ENCODE measurements around the gene DUSP22. TPM values are rescaled to one million over a fixed set of nuclear protein-coding genes. Genes with fewer than 3 reads are reported as not detected.

The DUSP22 gene
- polyA plus RNA-seq, 1 of the 3 experiments (the other 2 are of a cell fraction), result 6.8 TPM

DNA sequence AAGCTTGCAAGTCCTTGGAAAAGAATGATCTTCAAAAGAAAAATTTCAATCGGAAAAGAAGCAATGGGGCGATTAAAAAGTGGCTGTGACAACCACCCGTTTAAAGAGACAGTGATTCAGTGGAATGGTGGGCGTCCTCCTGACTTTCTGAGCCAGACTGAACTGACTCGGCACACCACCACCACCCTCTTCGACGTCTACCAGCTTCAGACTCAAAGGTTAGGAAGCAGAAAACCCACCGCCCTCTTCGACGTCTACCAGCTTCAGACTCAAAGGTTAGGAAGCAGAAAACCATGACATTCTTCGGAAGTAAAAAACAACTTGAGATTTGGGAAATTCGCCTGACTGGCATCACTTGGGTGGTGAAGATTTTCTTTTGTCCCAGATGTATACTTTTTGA lies 71.0 kb downstream of the DUSP22 start:
- H3K9ac ChIP-seq, result no peak overlapping the region
- H3K36me3 ChIP-seq (replicated peaks in 1 of 2; ENCODE audit: control insufficient read depth in 1 of 2, insufficient read depth in 2 of 2, low read length in 1 of 2), result no peaks in the 10 kb centered on the region
- CTCF ChIA-PET, result no interaction called here
- POLR2A ChIA-PET, result no interaction called here
- H3K79me2 ChIP-seq (ENCODE audit: insufficient read depth), result no peaks in the 10 kb centered on the region
- no peaks in the 10 kb centered on the region for H3K4me1 ChIP-seq (ENCODE audit: control insufficient read depth in 1 of 2, insufficient read depth in 2 of 2, low read depth in 1 of 2, low read length in 1 of 2)
- WGBS (ENCODE audit: low lambda C conversion rate), result 31% methylated on average over 12 of the region's 12 CpGs
- H3K9me3 ChIP-seq, result no peaks in the 10 kb centered on the region
- no peak overlapping the region for H2AFZ ChIP-seq (ENCODE audit: low read depth)
- TF ChIP-seq FOSL2 (IDR thresholded peaks at IDR 0.05; ENCODE audit: borderline replicate concordance, low read depth), result no peak
- no peak for TF ChIP-seq CHD2 (IDR thresholded peaks at IDR 0.05; ENCODE audit: low read length, partially characterized antibody)
- no peak for TF ChIP-seq EZH2phosphoT487 (IDR thresholded peaks at IDR 0.05; ENCODE audit: borderline replicate concordance, low read depth)
- no peak for TF ChIP-seq MEF2A (IDR thresholded peaks at IDR 0.05; ENCODE audit: borderline replicate concordance, low read depth)
- TF ChIP-seq FOXJ3 (CRISPR knock-in tag; IDR thresholded peaks at IDR 0.05), result no peak
- TF ChIP-seq SMC3 (IDR thresholded peaks at IDR 0.05; ENCODE audit: low read depth, low read length), result no peak
- TF ChIP-seq, protein P1, sequence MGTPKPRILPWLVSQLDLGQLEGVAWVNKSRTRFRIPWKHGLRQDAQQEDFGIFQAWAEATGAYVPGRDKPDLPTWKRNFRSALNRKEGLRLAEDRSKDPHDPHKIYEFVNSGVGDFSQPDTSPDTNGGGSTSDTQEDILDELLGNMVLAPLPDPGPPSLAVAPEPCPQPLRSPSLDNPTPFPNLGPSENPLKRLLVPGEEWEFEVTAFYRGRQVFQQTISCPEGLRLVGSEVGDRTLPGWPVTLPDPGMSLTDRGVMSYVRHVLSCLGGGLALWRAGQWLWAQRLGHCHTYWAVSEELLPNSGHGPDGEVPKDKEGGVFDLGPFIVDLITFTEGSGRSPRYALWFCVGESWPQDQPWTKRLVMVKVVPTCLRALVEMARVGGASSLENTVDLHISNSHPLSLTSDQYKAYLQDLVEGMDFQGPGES (IDR thresholded peaks at IDR 0.05; ENCODE audit: low read depth, low read length), result no peak
- no peak for TF ChIP-seq NFIC (IDR thresholded peaks at IDR 0.05; ENCODE audit: borderline replicate concordance)
- no peak for TF ChIP-seq MAX (IDR thresholded peaks at IDR 0.05; ENCODE audit: low read depth)
- no peak overlapping the region for H3K4me2 ChIP-seq
- no peak for DNase-seq
- H3F3A ChIP-seq (replicated peaks; ENCODE audit: insufficient read depth), result no peaks in the 10 kb centered on the region
- H3K27ac ChIP-seq (ENCODE audit: low read depth in 2 of 2, low read length in 1 of 2), result no peak overlapping the region
- peaks cover 91% of the 10 kb centered on the region for H3K27me3 ChIP-seq (ENCODE audit: insufficient read depth)
- H3K4me3 ChIP-seq (ENCODE audit: low read depth in 2 of 2, low read length in 1 of 2), result no peak overlapping the region
- no peaks in the 10 kb centered on the region for H4K20me1 ChIP-seq (ENCODE audit: insufficient read depth)
- H3K9me2 ChIP-seq, result no peaks in the 10 kb centered on the region

DNA sequence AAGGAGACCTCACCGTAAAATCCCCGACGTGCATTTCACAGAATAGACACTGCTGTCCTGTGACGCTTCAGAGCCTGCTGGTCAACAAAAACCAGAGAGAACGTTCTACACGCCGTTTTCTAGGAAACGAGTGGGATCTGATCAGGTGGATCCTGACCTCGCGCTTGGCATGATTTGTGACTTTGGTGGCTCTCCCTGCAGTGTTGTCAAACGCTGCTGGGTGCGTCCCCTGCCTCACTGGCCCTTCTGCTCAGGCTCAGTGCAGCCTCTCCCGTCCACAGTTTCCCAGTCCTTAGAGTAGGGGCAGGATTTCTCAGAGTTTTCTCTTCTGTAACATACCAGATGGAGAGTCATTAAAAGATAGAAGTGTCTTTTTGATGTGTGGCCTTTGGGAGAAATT lies 71.6 kb downstream of the DUSP22 start:
- H3K36me3 ChIP-seq (replicated peaks in 1 of 2; ENCODE audit: control insufficient read depth in 1 of 2, insufficient read depth in 2 of 2, low read length in 1 of 2), result no peaks in the 10 kb centered on the region
- H3K79me2 ChIP-seq (ENCODE audit: insufficient read depth), result no peaks in the 10 kb centered on the region
- no peak for DNase-seq
- H3K27ac ChIP-seq (ENCODE audit: low read depth in 2 of 2, low read length in 1 of 2), result no peak overlapping the region
- H3K27me3 ChIP-seq (ENCODE audit: insufficient read depth), result peaks cover 97% of the 10 kb centered on the region
- no peaks in the 10 kb centered on the region for H3K9me2 ChIP-seq
- TF ChIP-seq RXRA (IDR thresholded peaks at IDR 0.05; ENCODE audit: borderline replicate concordance, low read depth), result no peak
- TF ChIP-seq CTCF (IDR thresholded peaks at IDR 0.05), result no peak
- no peak for TF ChIP-seq TEAD4 (IDR thresholded peaks at IDR 0.05; ENCODE audit: borderline replicate concordance, insufficient read depth)
- 31% methylated on average over 13 of the region's 13 CpGs for WGBS (ENCODE audit: low lambda C conversion rate)
- no peak overlapping the region for H2AFZ ChIP-seq (ENCODE audit: low read depth)
- no peaks in the 10 kb centered on the region for H3K4me1 ChIP-seq (ENCODE audit: control insufficient read depth in 1 of 2, insufficient read depth in 2 of 2, low read depth in 1 of 2, low read length in 1 of 2)
- H3K4me3 ChIP-seq (ENCODE audit: low read depth in 2 of 2, low read length in 1 of 2), result no peak overlapping the region
- ChIA-PET POLR2A (no interaction called here), CTCF (no interaction called here)
- no peaks in the 10 kb centered on the region for H3F3A ChIP-seq (replicated peaks; ENCODE audit: insufficient read depth)
- H4K20me1 ChIP-seq (ENCODE audit: insufficient read depth), result no peaks in the 10 kb centered on the region
- no peak overlapping the region for H3K4me2 ChIP-seq
- H3K9me3 ChIP-seq, result no peaks in the 10 kb centered on the region
- H3K9ac ChIP-seq, result no peak overlapping the region
